Effector memory CD4-positive, alpha-beta T cell (primary cell): ENCODE measurements around the gene LAMC3.

Experiments
- DNase-seq, 3 donors: peaks; one replicate each; pipeline ENCODE4 v3.0.0-alpha.2; 2020
- H3K27ac ChIP-seq: 2 replicates; pipeline ENCODE4 v1.7.0; 2013; ENCODE audit warnings: mild to moderate bottlenecking, low read length, moderate library complexity; ENCODE audit not compliant: insufficient read depth, poor library complexity, severe bottlenecking
- H3K27me3 ChIP-seq: replicated peaks from 2 replicates; pipeline ENCODE4 v1.7.0; 2013; ENCODE audit warnings: mild to moderate bottlenecking, low read length; ENCODE audit not compliant: insufficient read depth, control insufficient read depth, poor library complexity, severe bottlenecking
- H3K36me3 ChIP-seq: 2 replicates; pipeline ENCODE4 v1.7.0; 2013; ENCODE audit warnings: mild to moderate bottlenecking, low read length, moderate library complexity; ENCODE audit not compliant: control insufficient read depth, insufficient read depth
- H3K4me1 ChIP-seq: 2 replicates; pipeline ENCODE4 v1.7.0; 2013; ENCODE audit warnings: low read length, mild to moderate bottlenecking; ENCODE audit not compliant: control insufficient read depth, insufficient read depth, poor library complexity, severe bottlenecking
- H3K4me3 ChIP-seq: 2 replicates; pipeline ENCODE4 v1.7.0; 2013; ENCODE audit warnings: low read length, low read depth, mild to moderate bottlenecking; ENCODE audit not compliant: insufficient read depth, poor library complexity, severe bottlenecking
- H3K9me3 ChIP-seq: 2 replicates; pipeline ENCODE4 v1.7.0; 2013; ENCODE audit warnings: mild to moderate bottlenecking, low read length, moderate library complexity; ENCODE audit not compliant: control insufficient read depth

Gene LAMC3

GRCh38 chr9:131076347-131077195 is 67.6 kb downstream of the LAMC3 start:
- Histone ChIP-seq H3K9me3 (no peaks in the 10 kb centered on the region), H3K27me3 (no peaks in the 10 kb centered on the region), H3K4me3 (no peak overlapping the region), H3K27ac (no peak overlapping the region), H3K36me3 (no peaks in the 10 kb centered on the region), H3K4me1 (no peaks in the 10 kb centered on the region)
- no peak for DNase-seq

GRCh38 chr9:131078427-131079366 is 69.7 kb downstream of the LAMC3 start:
- no peak for DNase-seq
- Histone ChIP-seq H3K27ac (no peak overlapping the region), H3K36me3 (no peaks in the 10 kb centered on the region), H3K4me1 (no peaks in the 10 kb centered on the region), H3K9me3 (no peaks in the 10 kb centered on the region), H3K27me3 (no peaks in the 10 kb centered on the region), H3K4me3 (no peak overlapping the region)

- Histone ChIP-seq H3K4me3 (no peak overlapping the region), H3K27me3 (no peaks in the 10 kb centered on the region)
- no peak for DNase-seq
Measured at GRCh38 chr9:131080589-131080988, 71.6 kb downstream of the LAMC3 start.

GRCh38 chr9:131081868-131082267 is 72.9 kb downstream of the LAMC3 start:
- DNase-seq = no peak
- Histone ChIP-seq H3K9me3 (no peaks in the 10 kb centered on the region), H3K36me3 (no peaks in the 10 kb centered on the region), H3K27me3 (no peaks in the 10 kb centered on the region), H3K27ac (no peak overlapping the region), H3K4me1 (no peaks in the 10 kb centered on the region), H3K4me3 (no peak overlapping the region)

More at GRCh38 chr9:131080589-131080988, 71.6 kb downstream of the LAMC3 start:
- H3K4me1 ChIP-seq = no peaks in the 10 kb centered on the region
- H3K36me3 ChIP-seq = no peaks in the 10 kb centered on the region
- no peak overlapping the region for H3K27ac ChIP-seq
- H3K9me3 ChIP-seq = no peaks in the 10 kb centered on the region

GRCh38 chr9:131082774-131083512 is 74.0 kb downstream of the LAMC3 start:
- Histone ChIP-seq H3K4me1 (no peaks in the 10 kb centered on the region), H3K9me3 (no peaks in the 10 kb centered on the region), H3K27me3 (no peaks in the 10 kb centered on the region), H3K27ac (no peak overlapping the region), H3K4me3 (no peak overlapping the region), H3K36me3 (no peaks in the 10 kb centered on the region)
- DNase-seq = no peak

- Histone ChIP-seq H3K36me3 (no peaks in the 10 kb centered on the region), H3K27me3 (no peaks in the 10 kb centered on the region), H3K9me3 (no peaks in the 10 kb centered on the region), H3K4me3 (no peak overlapping the region), H3K27ac (no peak overlapping the region), H3K4me1 (no peaks in the 10 kb centered on the region)
- DNase-seq = no peak
Measured at GRCh38 chr9:131084661-131085369, 75.8 kb downstream of the LAMC3 start.

- Histone ChIP-seq H3K9me3 (no peaks in the 10 kb centered on the region), H3K27me3 (no peaks in the 10 kb centered on the region), H3K27ac (no peak overlapping the region), H3K4me3 (no peak overlapping the region), H3K36me3 (no peaks in the 10 kb centered on the region), H3K4me1 (no peaks in the 10 kb centered on the region)
- DNase-seq = no peak
Measured at GRCh38 chr9:131085370-131086122, 76.6 kb downstream of the LAMC3 start.

GRCh38 chr9:131087354-131087893 is 78.5 kb downstream of the LAMC3 start:
- Histone ChIP-seq H3K36me3 (no peaks in the 10 kb centered on the region), H3K27ac (no peak overlapping the region), H3K27me3 (no peaks in the 10 kb centered on the region), H3K4me3 (no peak overlapping the region), H3K9me3 (no peaks in the 10 kb centered on the region), H3K4me1 (no peaks in the 10 kb centered on the region)
- DNase-seq = no peak
